Loucy (cell line): ENCODE results near the gene INHBB.

Experiments
- H2AFZ ChIP-seq: fragments of 200-600 bp; sonication (generic); 2 replicates; pipeline ENCODE4 v1.6.0; 2016; ENCODE audit warnings: antibody characterized with exemption, mild to moderate bottlenecking, low read length, moderate library complexity
- H3F3A ChIP-seq: fragments of 200-600 bp; 2 replicates; pipeline ENCODE4 v1.6.0; 2016; ENCODE audit warnings: antibody characterized with exemption, low read depth, mild to moderate bottlenecking
- H3K27me3 ChIP-seq: fragments of 200-600 bp; sonication (generic); 2 replicates; pipeline ENCODE4 v1.6.1; 2014; ENCODE audit warnings: low read length, mild to moderate bottlenecking; ENCODE audit not compliant: insufficient read depth, poor library complexity, severe bottlenecking
- H3K36me3 ChIP-seq: fragments of 200-600 bp; sonication (generic); 2 replicates; pipeline ENCODE4 v1.6.1; 2016; ENCODE audit warnings: low read length; ENCODE audit not compliant: insufficient read depth
- H3K4me1 ChIP-seq: fragments of 200-600 bp; sonication (generic); 2 replicates; pipeline ENCODE4 v1.5.1; 2014; ENCODE audit warnings: low read length, mild to moderate bottlenecking; ENCODE audit not compliant: insufficient read depth, poor library complexity, severe bottlenecking
- H3K4me2 ChIP-seq: fragments of 200-600 bp; sonication (generic); 2 replicates; pipeline ENCODE4 v1.6.0; 2014; ENCODE audit warnings: antibody characterized with exemption, low read length, low read depth, mild to moderate bottlenecking; ENCODE audit not compliant: poor library complexity, severe bottlenecking
- H3K4me3 ChIP-seq: fragments of 200-600 bp; sonication (generic); 2 replicates; pipeline ENCODE4 v1.5.1; 2014; ENCODE audit warnings: low read length, mild to moderate bottlenecking, mixed read lengths; ENCODE audit not compliant: poor library complexity, severe bottlenecking
- H3K79me2 ChIP-seq: fragments of 200-600 bp; sonication (generic); 2 replicates; pipeline ENCODE4 v1.6.1; 2014; ENCODE audit warnings: low read length; ENCODE audit not compliant: insufficient read depth
- H3K9ac ChIP-seq: fragments of 200-600 bp; sonication (generic); 2 replicates; pipeline ENCODE4 v1.6.0; 2014; ENCODE audit warnings: mild to moderate bottlenecking, low read depth, low read length, moderate library complexity; ENCODE audit not compliant: poor library complexity, severe bottlenecking
- H3K9me2 ChIP-seq: fragments of 200-600 bp; sonication (generic); replicated peaks from 2 replicates; pipeline ENCODE4 v1.6.1; 2016; ENCODE audit warnings: low read depth, low read length, mixed read lengths
- H3K9me3 ChIP-seq: fragments of 200-600 bp; sonication (generic); 2 replicates; pipeline ENCODE4 v1.6.1; 2014; ENCODE audit warnings: mild to moderate bottlenecking, antibody characterized with exemption, low read length, low read depth; ENCODE audit not compliant: insufficient read depth
- H4K20me1 ChIP-seq: fragments of 200-600 bp; sonication (generic); 2 replicates; pipeline ENCODE4 v1.6.0; 2014; ENCODE audit warnings: antibody characterized with exemption, low read length, mild to moderate bottlenecking; ENCODE audit not compliant: insufficient read depth, poor library complexity, severe bottlenecking
- EZH2phosphoT487 ChIP-seq: fragments of 200-600 bp; IDR thresholded peaks from 2 replicates; pipeline ENCODE4 v1.6.1; 2018; ENCODE audit warnings: antibody characterized with exemption, mild to moderate bottlenecking, moderate library complexity, borderline replicate concordance
- TF ChIP-seq, protein P1 (sequence below): fragments of 200-600 bp; sonication (generic); conservative IDR thresholded peaks from 2 replicates; pipeline ENCODE4 v1.5.1; 2014; ENCODE audit warnings: mild to moderate bottlenecking, antibody characterized with exemption, low read length

Gene INHBB

DNA sequence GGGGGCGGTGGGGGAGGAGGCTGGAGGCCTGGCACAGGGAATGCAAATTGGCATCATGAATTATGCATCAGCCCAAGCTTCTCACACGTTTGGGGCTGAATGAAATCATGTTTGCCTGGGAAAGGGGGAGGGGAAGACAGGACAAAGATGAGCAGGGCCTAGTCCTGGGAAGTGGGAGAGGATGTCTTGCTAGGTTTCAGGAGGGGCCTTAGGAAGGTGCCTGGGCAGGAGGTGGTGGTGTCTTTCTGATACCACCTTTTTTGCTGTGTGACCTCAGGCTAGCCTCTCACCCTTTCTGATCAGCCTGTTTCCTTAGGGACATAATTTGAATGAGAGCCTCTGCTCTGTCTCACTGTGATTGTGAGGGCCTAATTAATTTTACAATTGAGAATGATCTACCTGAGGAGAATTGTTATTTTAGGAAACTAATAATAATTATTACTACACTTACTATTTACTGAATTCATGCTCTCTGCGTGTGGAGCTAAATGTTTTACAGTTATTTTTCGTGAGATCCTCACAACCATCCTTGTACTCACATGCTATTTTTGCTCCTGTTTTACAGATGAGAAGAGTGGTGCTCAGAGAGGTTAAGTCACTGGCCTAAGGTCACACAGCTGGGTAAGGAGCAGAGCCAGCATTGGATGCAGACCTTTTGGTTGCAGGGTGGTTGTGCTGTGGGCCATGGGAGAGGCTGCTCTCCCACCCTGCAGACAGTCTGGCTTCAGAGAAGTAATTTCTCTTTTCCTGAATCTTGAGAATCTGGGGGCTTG, 39.6 kb downstream of the INHBB start:
- Histone ChIP-seq H3K79me2 (no peaks in the 10 kb centered on the region), H3K9me2 (no peaks in the 10 kb centered on the region), H3K9ac (no peak overlapping the region), H2AFZ (no peak overlapping the region), H3F3A (no peaks in the 10 kb centered on the region), H3K4me2 (no peak overlapping the region), H3K4me1 (no peaks in the 10 kb centered on the region), H3K4me3 (no peak overlapping the region), H4K20me1 (no peaks in the 10 kb centered on the region), H3K27me3 (no peaks in the 10 kb centered on the region), H3K36me3 (no peaks in the 10 kb centered on the region), H3K9me3 (no peaks in the 10 kb centered on the region)
- no peak for TF ChIP-seq EZH2phosphoT487
- TF ChIP-seq, protein P1, sequence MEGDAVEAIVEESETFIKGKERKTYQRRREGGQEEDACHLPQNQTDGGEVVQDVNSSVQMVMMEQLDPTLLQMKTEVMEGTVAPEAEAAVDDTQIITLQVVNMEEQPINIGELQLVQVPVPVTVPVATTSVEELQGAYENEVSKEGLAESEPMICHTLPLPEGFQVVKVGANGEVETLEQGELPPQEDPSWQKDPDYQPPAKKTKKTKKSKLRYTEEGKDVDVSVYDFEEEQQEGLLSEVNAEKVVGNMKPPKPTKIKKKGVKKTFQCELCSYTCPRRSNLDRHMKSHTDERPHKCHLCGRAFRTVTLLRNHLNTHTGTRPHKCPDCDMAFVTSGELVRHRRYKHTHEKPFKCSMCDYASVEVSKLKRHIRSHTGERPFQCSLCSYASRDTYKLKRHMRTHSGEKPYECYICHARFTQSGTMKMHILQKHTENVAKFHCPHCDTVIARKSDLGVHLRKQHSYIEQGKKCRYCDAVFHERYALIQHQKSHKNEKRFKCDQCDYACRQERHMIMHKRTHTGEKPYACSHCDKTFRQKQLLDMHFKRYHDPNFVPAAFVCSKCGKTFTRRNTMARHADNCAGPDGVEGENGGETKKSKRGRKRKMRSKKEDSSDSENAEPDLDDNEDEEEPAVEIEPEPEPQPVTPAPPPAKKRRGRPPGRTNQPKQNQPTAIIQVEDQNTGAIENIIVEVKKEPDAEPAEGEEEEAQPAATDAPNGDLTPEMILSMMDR = no peak

DNA sequence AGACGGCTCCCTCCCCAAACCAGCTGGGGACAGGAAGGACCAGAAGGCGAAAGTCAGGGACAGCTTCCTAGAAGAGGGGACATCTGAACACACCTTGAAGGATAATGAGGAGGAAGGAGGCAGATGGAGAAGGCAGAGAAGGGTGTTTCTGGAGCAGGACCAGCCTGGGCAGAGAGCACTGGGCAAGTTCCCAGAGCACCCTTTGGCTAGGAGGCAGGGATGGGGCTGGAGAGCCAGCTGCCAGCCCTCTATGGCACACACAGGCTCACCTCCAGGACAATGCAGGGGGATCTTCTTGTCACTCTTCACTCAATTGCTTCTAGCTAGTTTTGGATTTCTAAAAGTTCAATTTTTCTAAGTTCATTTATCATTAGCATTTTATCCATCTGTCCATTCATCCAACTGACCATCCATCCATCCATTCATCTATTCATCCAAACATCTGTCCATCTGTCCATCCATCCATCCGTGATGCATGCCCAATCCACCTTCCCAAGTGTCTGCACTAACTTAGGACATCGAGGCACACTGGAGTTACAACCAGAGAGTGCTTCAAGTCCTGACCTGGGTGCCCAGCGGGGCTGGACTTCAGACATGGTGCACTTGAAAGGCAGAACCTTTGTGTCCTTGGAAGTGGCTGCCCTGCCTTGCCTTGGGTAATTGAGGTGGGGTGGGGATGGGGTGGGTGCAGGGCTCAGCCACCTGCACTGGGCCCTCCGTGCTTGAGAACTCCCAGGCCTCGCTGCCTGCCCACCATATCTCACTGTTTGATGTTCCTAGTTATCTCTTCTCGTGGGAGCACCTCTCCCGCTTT, 42.5 kb downstream of the INHBB start:
- no peaks in the 10 kb centered on the region for H3F3A ChIP-seq
- no peak overlapping the region for H2AFZ ChIP-seq
- H3K27me3 ChIP-seq = no peaks in the 10 kb centered on the region
- H4K20me1 ChIP-seq = no peaks in the 10 kb centered on the region
- H3K36me3 ChIP-seq = no peaks in the 10 kb centered on the region
- H3K79me2 ChIP-seq = no peaks in the 10 kb centered on the region
- H3K4me1 ChIP-seq = no peaks in the 10 kb centered on the region
- TF ChIP-seq, protein P1 = no peak
- no peak for TF ChIP-seq EZH2phosphoT487
- no peak overlapping the region for H3K4me3 ChIP-seq
- H3K9ac ChIP-seq = no peak overlapping the region
- no peaks in the 10 kb centered on the region for H3K9me3 ChIP-seq
- no peak overlapping the region for H3K4me2 ChIP-seq
- H3K9me2 ChIP-seq = no peaks in the 10 kb centered on the region

DNA sequence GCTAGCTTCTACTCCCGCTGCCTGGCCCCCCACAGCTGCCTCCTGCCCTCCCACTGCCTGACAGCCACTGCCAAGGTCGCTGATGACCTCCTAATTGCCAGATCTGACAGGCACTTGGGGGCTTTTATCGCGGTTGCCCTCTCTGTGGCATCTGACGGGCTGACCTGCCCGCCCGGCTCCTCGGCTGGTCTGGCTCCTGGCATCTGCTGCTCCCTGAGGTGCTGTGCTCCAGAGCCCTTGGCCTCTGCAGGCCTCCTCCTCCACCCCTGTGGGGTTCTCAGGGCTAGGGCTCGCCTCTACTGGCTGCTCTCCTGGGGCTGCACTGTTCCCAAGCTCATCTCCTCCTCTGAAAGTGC, 43.1 kb downstream of the INHBB start:
- Histone ChIP-seq H3K4me1 (no peaks in the 10 kb centered on the region), H3K9me2 (no peaks in the 10 kb centered on the region), H3K9ac (no peak overlapping the region), H3K4me2 (no peak overlapping the region), H3K79me2 (no peaks in the 10 kb centered on the region), H3F3A (no peaks in the 10 kb centered on the region), H2AFZ (no peak overlapping the region), H3K36me3 (no peaks in the 10 kb centered on the region), H4K20me1 (no peaks in the 10 kb centered on the region), H3K9me3 (no peaks in the 10 kb centered on the region), H3K27me3 (no peaks in the 10 kb centered on the region), H3K4me3 (no peak overlapping the region)
- TF ChIP-seq, protein P1 = no peak
- TF ChIP-seq EZH2phosphoT487 = no peak
